ENCODE results near the gene WDR41.

WDR41 gene

GRCh38 chr5:77431286-77431685 lies 60.8 kb downstream of the WDR41 start:
- no peak for DNase-seq

DNA sequence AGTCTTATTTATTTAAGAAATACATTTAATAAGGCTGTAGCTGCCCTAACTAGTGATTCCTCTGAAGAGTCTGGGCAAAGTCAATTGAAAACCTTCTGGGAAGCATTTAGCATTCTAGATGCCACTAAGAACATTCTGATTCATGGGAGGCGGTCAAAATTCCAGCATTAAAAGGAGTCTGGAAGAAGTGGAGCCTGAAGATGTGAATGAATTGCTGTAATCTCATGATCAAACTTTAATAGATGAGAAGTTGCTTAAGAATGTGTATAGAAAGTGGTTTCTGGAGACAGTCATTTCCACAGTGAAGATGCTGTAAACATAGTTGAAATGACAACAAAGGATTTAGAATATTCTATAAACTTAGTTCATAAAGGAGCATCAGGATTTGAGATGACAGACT lies 61.4 kb downstream of the WDR41 start:
- ChIA-PET CTCF (no interaction called here), POLR2A (no interaction called here)
- Histone ChIP-seq H3K9me3 (ENCODE audit: control extremely low read depth in 1 of 5, control insufficient read depth in 4 of 5, insufficient read depth in 2 of 5, low read depth in 1 of 5, low read length in 4 of 5) (no peaks in the 10 kb centered on the region), H3K4me3 (ENCODE audit: control insufficient read depth in 1 of 7, extremely low read depth in 1 of 7, insufficient read depth in 4 of 7, low read depth in 2 of 7, low read length in 6 of 7) (no peak overlapping the region), H3K27ac (ENCODE audit: insufficient read depth in 1 of 2, low read depth in 1 of 2, low read length in 2 of 2, poor library complexity in 1 of 2, severe bottlenecking in 2 of 2) (no peak overlapping the region), H3K4me1 (ENCODE audit: control extremely low read depth in 1 of 4, control insufficient read depth in 4 of 4, insufficient read depth in 4 of 4, low read length in 3 of 4) (no peaks in the 10 kb centered on the region), H3K36me3 (ENCODE audit: control insufficient read depth in 4 of 4, insufficient read depth in 4 of 4, low read length in 3 of 4) (peaks cover 15 to 44% (median 29%) of the 10 kb centered on the region in 4 experiments), H3K27me3 (replicated peaks in 2 of 5; ENCODE audit: control insufficient read depth in 4 of 5, insufficient read depth in 5 of 5, low read length in 4 of 5) (no peaks in the 10 kb centered on the region)
- DNase-seq = no peak
- 100% methylated on average over 1 of the region's 1 CpG for WGBS (ENCODE audit: insufficient coverage)

More at GRCh38 chr5:77431286-77431685, 60.8 kb downstream of the WDR41 start:
- Histone ChIP-seq H3K27ac (ENCODE audit: insufficient read depth in 1 of 2, low read depth in 1 of 2, low read length in 2 of 2, poor library complexity in 1 of 2, severe bottlenecking in 2 of 2) (no peak overlapping the region), H3K9me3 (ENCODE audit: control extremely low read depth in 1 of 5, control insufficient read depth in 4 of 5, insufficient read depth in 2 of 5, low read depth in 1 of 5, low read length in 4 of 5) (no peaks in the 10 kb centered on the region), H3K36me3 (ENCODE audit: control insufficient read depth in 4 of 4, insufficient read depth in 4 of 4, low read length in 3 of 4) (peaks cover 15 to 41% (median 33%) of the 10 kb centered on the region in 4 experiments), H3K4me3 (ENCODE audit: control insufficient read depth in 1 of 7, extremely low read depth in 1 of 7, insufficient read depth in 4 of 7, low read depth in 2 of 7, low read length in 6 of 7) (no peak overlapping the region), H3K4me1 (ENCODE audit: control extremely low read depth in 1 of 4, control insufficient read depth in 4 of 4, insufficient read depth in 4 of 4, low read length in 3 of 4) (no peaks in the 10 kb centered on the region), H3K27me3 (replicated peaks in 2 of 5; ENCODE audit: control insufficient read depth in 4 of 5, insufficient read depth in 5 of 5, low read length in 4 of 5) (no peaks in the 10 kb centered on the region)
- WGBS (ENCODE audit: insufficient coverage) = no CpG with 5 or more reads among the region's 3 CpGs
- ChIA-PET POLR2A (no interaction called here), CTCF (no interaction called here)

GRCh38 chr5:77428526-77428925 lies 63.6 kb downstream of the WDR41 start:
- ChIA-PET CTCF (interaction anchor here (1.2 to 1.4 kb wide), 2 partner anchors 8 to 11 kb away, joined by 4 read pairs; no protein-coding TSS in a partner anchor), POLR2A (no interaction called here)
- Histone ChIP-seq H3K27me3 (replicated peaks in 2 of 5; ENCODE audit: control insufficient read depth in 4 of 5, insufficient read depth in 5 of 5, low read length in 4 of 5) (no peaks in the 10 kb centered on the region), H3K4me1 (ENCODE audit: control extremely low read depth in 1 of 4, control insufficient read depth in 4 of 4, insufficient read depth in 4 of 4, low read length in 3 of 4) (no peaks in the 10 kb centered on the region), H3K4me3 (ENCODE audit: control insufficient read depth in 1 of 7, extremely low read depth in 1 of 7, insufficient read depth in 4 of 7, low read depth in 2 of 7, low read length in 6 of 7) (no peak overlapping the region), H3K36me3 (ENCODE audit: control insufficient read depth in 4 of 4, insufficient read depth in 4 of 4, low read length in 3 of 4) (peaks cover 6 to 41% (median 23%) of the 10 kb centered on the region in 4 experiments), H3K27ac (ENCODE audit: insufficient read depth in 1 of 2, low read depth in 1 of 2, low read length in 2 of 2, poor library complexity in 1 of 2, severe bottlenecking in 2 of 2) (no peak overlapping the region), H3K9me3 (ENCODE audit: control extremely low read depth in 1 of 5, control insufficient read depth in 4 of 5, insufficient read depth in 2 of 5, low read depth in 1 of 5, low read length in 4 of 5) (no peaks in the 10 kb centered on the region)
- no peak for DNase-seq
- no CpG with 5 or more reads among the region's 5 CpGs for WGBS (ENCODE audit: insufficient coverage)

DNA sequence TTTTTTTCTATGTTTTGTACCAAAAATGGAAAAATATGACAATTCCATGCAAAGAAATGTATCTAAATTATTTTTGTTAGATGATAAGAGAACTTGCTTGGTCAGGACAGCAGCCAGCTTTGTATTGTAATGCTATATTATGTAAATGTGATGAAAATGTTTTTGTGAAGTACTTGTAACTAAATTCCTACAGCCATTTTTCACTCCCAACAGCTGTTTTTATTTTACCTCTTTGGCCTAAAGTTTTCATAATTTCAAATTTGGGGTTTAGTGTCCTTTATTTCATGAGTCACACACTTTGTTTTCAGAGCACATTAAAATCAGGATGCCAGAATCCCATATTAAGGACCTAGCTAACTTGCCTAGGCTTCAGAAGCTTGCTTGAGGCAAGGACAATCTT lies 64.1 kb downstream of the WDR41 start:
- no peak overlapping the region for H3K4me3 ChIP-seq (ENCODE audit: control insufficient read depth in 1 of 7, extremely low read depth in 1 of 7, insufficient read depth in 4 of 7, low read depth in 2 of 7, low read length in 6 of 7)
- H3K27me3 ChIP-seq (replicated peaks in 2 of 5; ENCODE audit: control insufficient read depth in 4 of 5, insufficient read depth in 5 of 5, low read length in 4 of 5) = no peaks in the 10 kb centered on the region
- H3K4me1 ChIP-seq (ENCODE audit: control extremely low read depth in 1 of 4, control insufficient read depth in 4 of 4, insufficient read depth in 4 of 4, low read length in 3 of 4) = no peaks in the 10 kb centered on the region
- CTCF ChIA-PET = interaction anchor here (1.2 to 1.4 kb wide), 2 partner anchors 9 to 11 kb away, joined by 4 read pairs; no protein-coding TSS in a partner anchor
- no peak overlapping the region for H3K27ac ChIP-seq (ENCODE audit: insufficient read depth in 1 of 2, low read depth in 1 of 2, low read length in 2 of 2, poor library complexity in 1 of 2, severe bottlenecking in 2 of 2)
- POLR2A ChIA-PET = no interaction called here
- no peak for DNase-seq
- H3K9me3 ChIP-seq (ENCODE audit: control extremely low read depth in 1 of 5, control insufficient read depth in 4 of 5, insufficient read depth in 2 of 5, low read depth in 1 of 5, low read length in 4 of 5) = peaks cover 0 to under 1% (median 0%) of the 10 kb centered on the region in 5 experiments
- H3K36me3 ChIP-seq (ENCODE audit: control insufficient read depth in 4 of 4, insufficient read depth in 4 of 4, low read length in 3 of 4) = peaks cover 6 to 41% (median 22%) of the 10 kb centered on the region in 4 experiments

DNA sequence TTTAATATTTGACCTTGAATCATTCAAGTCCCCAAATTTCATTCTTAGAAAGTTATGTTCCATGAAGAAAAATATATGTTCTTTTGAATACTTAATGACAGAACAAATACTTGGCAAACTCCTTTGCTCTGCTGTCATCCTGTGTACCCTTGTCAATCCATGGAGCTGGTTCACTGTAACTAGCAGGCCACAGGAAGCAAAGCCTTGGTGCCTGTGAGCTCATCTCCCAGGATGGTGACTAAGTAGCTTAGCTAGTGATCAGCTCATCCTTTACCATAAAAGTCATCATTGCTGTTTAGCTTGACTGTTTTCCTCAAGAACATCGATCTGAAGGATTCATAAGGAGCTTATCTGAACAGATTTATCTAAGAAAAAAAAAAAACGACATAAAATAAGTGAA lies 65.4 kb downstream of the WDR41 start:
- POLR2A ChIA-PET = no interaction called here

GRCh38 chr5:77425998-77426659 lies 66.0 kb downstream of the WDR41 start:
- Histone ChIP-seq H3K4me3 (ENCODE audit: control insufficient read depth in 1 of 7, extremely low read depth in 1 of 7, insufficient read depth in 4 of 7, low read depth in 2 of 7, low read length in 6 of 7) (no peak overlapping the region), H3K27ac (ENCODE audit: insufficient read depth in 1 of 2, low read depth in 1 of 2, low read length in 2 of 2, poor library complexity in 1 of 2, severe bottlenecking in 2 of 2) (no peak overlapping the region), H3K27me3 (replicated peaks in 2 of 5; ENCODE audit: control insufficient read depth in 4 of 5, insufficient read depth in 5 of 5, low read length in 4 of 5) (no peaks in the 10 kb centered on the region), H3K9me3 (ENCODE audit: control extremely low read depth in 1 of 5, control insufficient read depth in 4 of 5, insufficient read depth in 2 of 5, low read depth in 1 of 5, low read length in 4 of 5) (peaks cover 0 to 2% (median 0%) of the 10 kb centered on the region in 5 experiments), H3K4me1 (ENCODE audit: control extremely low read depth in 1 of 4, control insufficient read depth in 4 of 4, insufficient read depth in 4 of 4, low read length in 3 of 4) (no peaks in the 10 kb centered on the region), H3K36me3 (ENCODE audit: control insufficient read depth in 4 of 4, insufficient read depth in 4 of 4, low read length in 3 of 4) (peaks cover 6 to 33% (median 12%) of the 10 kb centered on the region in 4 experiments)
- no peak for DNase-seq
- ChIA-PET CTCF (interaction anchor here (1.1 kb wide), 1 partner anchor 8 kb away, joined by 3 read pairs; no protein-coding TSS in a partner anchor), POLR2A (no interaction called here)
- 94% methylated on average over 7 of the region's 8 CpGs for WGBS (ENCODE audit: insufficient coverage)

More for the DNA sequence above, 65.4 kb downstream of the WDR41 start:
- no CpG with 5 or more reads among the region's 2 CpGs for WGBS (ENCODE audit: insufficient coverage)
- Histone ChIP-seq H3K27me3 (replicated peaks in 2 of 5; ENCODE audit: control insufficient read depth in 4 of 5, insufficient read depth in 5 of 5, low read length in 4 of 5) (no peaks in the 10 kb centered on the region), H3K27ac (ENCODE audit: insufficient read depth in 1 of 2, low read depth in 1 of 2, low read length in 2 of 2, poor library complexity in 1 of 2, severe bottlenecking in 2 of 2) (no peak overlapping the region), H3K9me3 (ENCODE audit: control extremely low read depth in 1 of 5, control insufficient read depth in 4 of 5, insufficient read depth in 2 of 5, low read depth in 1 of 5, low read length in 4 of 5) (peaks cover 0 to 2% (median 0%) of the 10 kb centered on the region in 5 experiments), H3K36me3 (ENCODE audit: control insufficient read depth in 4 of 4, insufficient read depth in 4 of 4, low read length in 3 of 4) (peaks cover 6 to 33% (median 16%) of the 10 kb centered on the region in 4 experiments), H3K4me1 (ENCODE audit: control extremely low read depth in 1 of 4, control insufficient read depth in 4 of 4, insufficient read depth in 4 of 4, low read length in 3 of 4) (no peaks in the 10 kb centered on the region), H3K4me3 (ENCODE audit: control insufficient read depth in 1 of 7, extremely low read depth in 1 of 7, insufficient read depth in 4 of 7, low read depth in 2 of 7, low read length in 6 of 7) (no peak overlapping the region)
- no peak for DNase-seq
- CTCF ChIA-PET = interaction anchor here (1.0 to 1.1 kb wide), 2 partner anchors 8 to 10 kb away, joined by 3 read pairs; no protein-coding TSS in a partner anchor

GRCh38 chr5:77425420-77425819 lies 66.7 kb downstream of the WDR41 start:
- DNase-seq = no peak
- 90% methylated on average over 4 of the region's 5 CpGs for WGBS (ENCODE audit: insufficient coverage)

More at GRCh38 chr5:77425420-77425819, 66.7 kb downstream of the WDR41 start:
- ChIA-PET CTCF (no interaction called here), POLR2A (no interaction called here)
- no peak overlapping the region for H3K27ac ChIP-seq (ENCODE audit: insufficient read depth in 1 of 2, low read depth in 1 of 2, low read length in 2 of 2, poor library complexity in 1 of 2, severe bottlenecking in 2 of 2)
- no peak overlapping the region for H3K4me3 ChIP-seq (ENCODE audit: control insufficient read depth in 1 of 7, extremely low read depth in 1 of 7, insufficient read depth in 4 of 7, low read depth in 2 of 7, low read length in 6 of 7)
- H3K4me1 ChIP-seq (ENCODE audit: control extremely low read depth in 1 of 4, control insufficient read depth in 4 of 4, insufficient read depth in 4 of 4, low read length in 3 of 4) = no peaks in the 10 kb centered on the region
- no peaks in the 10 kb centered on the region for H3K27me3 ChIP-seq (replicated peaks in 2 of 5; ENCODE audit: control insufficient read depth in 4 of 5, insufficient read depth in 5 of 5, low read length in 4 of 5)
- H3K36me3 ChIP-seq (ENCODE audit: control insufficient read depth in 4 of 4, insufficient read depth in 4 of 4, low read length in 3 of 4) = peaks cover 3 to 28% (median 11%) of the 10 kb centered on the region in 4 experiments
- peaks cover 0 to 2% (median 0%) of the 10 kb centered on the region in 5 experiments for H3K9me3 ChIP-seq (ENCODE audit: control extremely low read depth in 1 of 5, control insufficient read depth in 4 of 5, insufficient read depth in 2 of 5, low read depth in 1 of 5, low read length in 4 of 5)
